Astrocyte (in vitro differentiated cells and primary cell): ENCODE data around the gene PDE6B. TPM values are rescaled to one million over a fixed set of nuclear protein-coding genes. Genes with fewer than 3 reads are reported as not detected.

ENCODE experiments used
- DNase-seq: peaks from one replicate; pipeline ENCODE4 v3.0.0-alpha.2; 2010; ENCODE audit warnings: low read depth
- FAIRE-seq: peaks from 2 replicates; lab custom pipeline; 2011; peaks lifted over from hg19 to GRCh38; lab: Jason Lieb, UNC
- H2AFZ ChIP-seq: 2 replicates; pipeline ENCODE4 v1.6.0; 2012; ENCODE audit warnings: low read depth, low read length, inconsistent platforms
- H3K27ac ChIP-seq: 2 replicates; pipeline ENCODE4 v1.5.1; 2011; ENCODE audit warnings: low read depth, low read length, inconsistent platforms
- H3K27me3 ChIP-seq: 2 replicates; pipeline ENCODE4 v1.6.0; 2011; ENCODE audit warnings: low read length, inconsistent platforms; ENCODE audit not compliant: insufficient read depth
- H3K36me3 ChIP-seq: 2 replicates; pipeline ENCODE4 v1.5.1; 2011; ENCODE audit warnings: low read length, inconsistent platforms; ENCODE audit not compliant: insufficient read depth
- H3K4me1 ChIP-seq: 2 replicates; pipeline ENCODE4 v1.5.1; 2011; ENCODE audit warnings: low read length, inconsistent platforms; ENCODE audit not compliant: insufficient read depth
- H3K4me2 ChIP-seq: 2 replicates; pipeline ENCODE4 v1.6.0; 2012; ENCODE audit warnings: low read length, inconsistent platforms
- H3K4me3 ChIP-seq: 2 replicates; pipeline ENCODE4 v1.5.1; 2011; ENCODE audit warnings: low read depth, mild to moderate bottlenecking, low read length, inconsistent platforms; ENCODE audit not compliant: insufficient read depth
- H3K79me2 ChIP-seq: 2 replicates; pipeline ENCODE4 v1.6.0; 2012; ENCODE audit warnings: mild to moderate bottlenecking, low read length, inconsistent platforms; ENCODE audit not compliant: insufficient read depth
- H3K9ac ChIP-seq: 2 replicates; pipeline ENCODE4 v1.6.0; 2012; ENCODE audit warnings: mild to moderate bottlenecking, low read length, inconsistent platforms
- H3K9me3 ChIP-seq: 2 replicates; pipeline ENCODE4 v1.5.1; 2012; ENCODE audit warnings: low read depth, mild to moderate bottlenecking, low read length, inconsistent platforms; ENCODE audit not compliant: insufficient read depth
- H4K20me1 ChIP-seq: 2 replicates; pipeline ENCODE4 v1.6.0; 2012; ENCODE audit warnings: low read length, inconsistent platforms; ENCODE audit not compliant: insufficient read depth
- H3K27ac Mint-ChIP-seq: one replicate; pipeline ENCODE4 v1.8.0; 2021; ENCODE audit warnings: mild to moderate bottlenecking, mixed read lengths; ENCODE audit not compliant: unreplicated experiment
- H3K27me3 Mint-ChIP-seq: one replicate; pipeline ENCODE4 v1.8.0; 2021; ENCODE audit warnings: low read depth, mixed read lengths; ENCODE audit not compliant: unreplicated experiment
- H3K36me3 Mint-ChIP-seq: one replicate; pipeline ENCODE4 v1.8.0; 2021; ENCODE audit warnings: low read depth, mixed read lengths; ENCODE audit not compliant: unreplicated experiment
- H3K4me1 Mint-ChIP-seq: one replicate; pipeline ENCODE4 v1.8.0; 2021; ENCODE audit warnings: low read depth, mixed read lengths; ENCODE audit not compliant: unreplicated experiment
- H3K4me3 Mint-ChIP-seq: one replicate; pipeline ENCODE4 v1.8.0; 2021; ENCODE audit warnings: mild to moderate bottlenecking, moderate library complexity, mixed read lengths; ENCODE audit not compliant: unreplicated experiment
- H3K9me3 Mint-ChIP-seq: one replicate; pipeline ENCODE4 v1.8.0; 2021; ENCODE audit warnings: mild to moderate bottlenecking, mixed read lengths; ENCODE audit not compliant: unreplicated experiment
- CTCF ChIP-seq: IDR thresholded peaks from 2 replicates; pipeline ENCODE4 v1.5.1; 2011; ENCODE audit warnings: low read depth, mild to moderate bottlenecking, inconsistent platforms, low read length, moderate library complexity; ENCODE audit not compliant: insufficient read depth
- EZH2 ChIP-seq: IDR thresholded peaks from 2 replicates; pipeline ENCODE4 v1.6.1; 2012; ENCODE audit warnings: mild to moderate bottlenecking, low read length, inconsistent platforms; ENCODE audit not compliant: insufficient read depth
- total RNA-seq: library from RNA; stranded (reverse); gene quantifications from 2 replicates; pipeline ENCODE4 v1.2.1, GENCODE V29; 2021

The PDE6B gene
- total RNA-seq, 1 donor from 2014 or later, result 2.8 TPM

GRCh38 chr4:578451-579443 is 46.6 kb upstream of the PDE6B start:
- Histone ChIP-seq H3K79me2 (no peaks in the 10 kb centered on the region), H3K4me1 (peaks cover 2% of the 10 kb centered on the region), H3K4me3 (no peak overlapping the region), H4K20me1 (no peaks in the 10 kb centered on the region), H3K27ac (no peak overlapping the region), H3K9ac (no peak overlapping the region), H3K27me3 (peaks cover 40% of the 10 kb centered on the region), H3K4me2 (no peak overlapping the region), H3K36me3 (no peaks in the 10 kb centered on the region), H2AFZ (no peak overlapping the region), H3K9me3 (no peaks in the 10 kb centered on the region)
- Mint-ChIP-seq H3K4me3 (peak overlapping the region; percentile 79), H3K36me3 (peaks cover 1% of the 10 kb centered on the region), H3K9me3 (no peaks in the 10 kb centered on the region), H3K27ac (no peak overlapping the region), H3K27me3 (peaks cover 28% of the 10 kb centered on the region), H3K4me1 (peaks cover 16% of the 10 kb centered on the region)
- no peak for DNase-seq
- no peak for FAIRE-seq
- TF ChIP-seq CTCF (no peak), EZH2 (no peak)

GRCh38 chr4:579543-580175 is 45.7 kb upstream of the PDE6B start:
- Histone ChIP-seq H4K20me1 (no peaks in the 10 kb centered on the region), H3K4me2 (no peak overlapping the region), H3K27me3 (peaks cover 31% of the 10 kb centered on the region), H3K9me3 (no peaks in the 10 kb centered on the region), H3K79me2 (no peaks in the 10 kb centered on the region), H3K4me1 (peaks cover 2% of the 10 kb centered on the region), H2AFZ (no peak overlapping the region), H3K4me3 (no peak overlapping the region), H3K27ac (no peak overlapping the region), H3K9ac (no peak overlapping the region), H3K36me3 (no peaks in the 10 kb centered on the region)
- Mint-ChIP-seq H3K4me1 (peaks cover 14% of the 10 kb centered on the region), H3K4me3 (no peak overlapping the region), H3K36me3 (no peaks in the 10 kb centered on the region), H3K9me3 (peaks cover 5% of the 10 kb centered on the region), H3K27ac (no peak overlapping the region), H3K27me3 (peaks cover 21% of the 10 kb centered on the region)
- DNase-seq (no peak), FAIRE-seq (no peak)
- TF ChIP-seq CTCF, result no peak
- TF ChIP-seq EZH2, result no peak
